ENCODE results near the gene FIGNL1. TPM values are rescaled to one million over a fixed set of nuclear protein-coding genes. Genes with fewer than 3 reads are reported as not detected.

The FIGNL1 gene
- total and polyA plus RNA-seq, 10 of the 15 experiments (the other 5 are each of a cell fraction or from before 2014, with no cell fraction given) = 11.5 to 37.4 (median 29.0) TPM

GRCh38 chr7:50454968-50455367 is 4.8 kb upstream of the FIGNL1 start:
- in situ Hi-C loops (cut with MboI) = no loop called here
- DNase-seq (ENCODE audit: low read depth, low spot score) (no peak), FAIRE-seq (no peak), ATAC-seq (no peak)
- Histone ChIP-seq H3K9ac (ENCODE audit: control insufficient read depth, insufficient read depth, low read length) (no peak overlapping the region), H3K36me3 (ENCODE audit: control insufficient read depth in 2 of 2, insufficient read depth in 2 of 2, low read length in 1 of 2) (no peaks in the 10 kb centered on the region), H3K4me2 (ENCODE audit: control insufficient read depth, insufficient read depth) (no peak overlapping the region), H3K9me3 (replicated peaks; ENCODE audit: control insufficient read depth, insufficient read depth, low read length) (no peaks in the 10 kb centered on the region), H3K4me1 (ENCODE audit: control insufficient read depth, insufficient read depth, low read length) (peaks cover 5% of the 10 kb centered on the region), H3K27me3 (replicated peaks in 1 of 2; ENCODE audit: control insufficient read depth in 2 of 2, insufficient read depth in 2 of 2, low read length in 1 of 2) (peaks cover 0 to 5% of the 10 kb centered on the region in 2 experiments; a peak in 1 of 4 replicates), H3K79me2 (ENCODE audit: control insufficient read depth, insufficient read depth, low read length) (peaks cover 2% of the 10 kb centered on the region; the same call in 1 of the 2 replicates), H2AFZ (ENCODE audit: control insufficient read depth, low read depth, low read length) (no peak overlapping the region), H3K27ac (ENCODE audit: control insufficient read depth, insufficient read depth) (no peak overlapping the region), H3K4me3 (no peak overlapping the region), H4K20me1 (ENCODE audit: control insufficient read depth, insufficient read depth) (no peaks in the 10 kb centered on the region)
- SMC1A ChIA-PET (ENCODE audit: uncharacterized antibody, unreplicated experiment) = interaction anchor here (1.0 to 1.2 kb wide), 2 partner anchors 8 to 27 kb away, joined by 3 to 4 read pairs; no protein-coding TSS in a partner anchor
- intact Hi-C loops (cut with micrococcal nuclease; ENCODE audit: unreplicated experiment) = no loop called here
- POLR2A ChIA-PET = no interaction called here
- no TSS peak for BruUV-seq (replicated peaks)
- RAD21 ChIA-PET (ENCODE audit: unreplicated experiment) = no interaction called here
- 31% methylated on average over 5 of the region's 5 CpGs for WGBS (ENCODE audit: insufficient coverage, insufficient replicate concordance, low lambda C conversion rate, missing lambda C conversion rate)
- CTCF ChIA-PET = interaction anchor here (1.2 kb wide), 1 partner anchor 37 kb away, joined by 5 read pairs; no protein-coding TSS in a partner anchor
- TF ChIP-seq IRF4 (IDR thresholded peaks at IDR 0.05; ENCODE audit: low read depth, low read length) (no peak), IKZF2 (IDR thresholded peaks at IDR 0.05) (no peak), ZZZ3 (IDR thresholded peaks at IDR 0.05; ENCODE audit: control insufficient read depth, insufficient read length, low read depth) (no peak), POLR2AphosphoS5 (IDR thresholded peaks at IDR 0.05; ENCODE audit: low read length) (no peak), USF1 (IDR thresholded peaks at IDR 0.05; ENCODE audit: borderline replicate concordance, extremely low read length, insufficient read depth, low read depth, low read length) (no peak)

GRCh38 chr7:50450590-50451032 is 461 bp upstream of the FIGNL1 start:
- in situ Hi-C loops (cut with MboI) = no loop called here
- no peak; the same call in 2 of the 3 replicates for ATAC-seq
- Histone ChIP-seq H3K9ac (ENCODE audit: control insufficient read depth, insufficient read depth, low read length) (peak overlapping the region; percentile 42), H3K79me2 (ENCODE audit: control insufficient read depth, insufficient read depth, low read length) (peaks cover 16% of the 10 kb centered on the region), H3K9me3 (replicated peaks; ENCODE audit: control insufficient read depth, insufficient read depth, low read length) (no peaks in the 10 kb centered on the region), H4K20me1 (ENCODE audit: control insufficient read depth, insufficient read depth) (no peaks in the 10 kb centered on the region), H3K27me3 (replicated peaks in 1 of 2; ENCODE audit: control insufficient read depth in 2 of 2, insufficient read depth in 2 of 2, low read length in 1 of 2) (no peaks in the 10 kb centered on the region; a peak in 1 of 4 replicates), H3K4me3 (peak overlapping the region; percentile 77), H3K4me2 (ENCODE audit: control insufficient read depth, insufficient read depth) (peak overlapping the region; percentile 85), H3K4me1 (ENCODE audit: control insufficient read depth, insufficient read depth, low read length) (peaks cover 16% of the 10 kb centered on the region), H3K36me3 (ENCODE audit: control insufficient read depth in 2 of 2, insufficient read depth in 2 of 2, low read length in 1 of 2) (peaks cover 0 to 2% of the 10 kb centered on the region in 2 experiments; a peak in 2 of 4 replicates), H2AFZ (ENCODE audit: control insufficient read depth, low read depth, low read length) (peak overlapping the region; percentile 83), H3K27ac (ENCODE audit: control insufficient read depth, insufficient read depth) (peak overlapping the region; percentile 28)
- WGBS (ENCODE audit: insufficient coverage, insufficient replicate concordance, low lambda C conversion rate, missing lambda C conversion rate) = 3% methylated on average over 32 of the region's 32 CpGs
- intact Hi-C loops (cut with micrococcal nuclease; ENCODE audit: unreplicated experiment) = no loop called here
- ChIA-PET CTCF (interaction anchor here (2.6 kb wide), 1 partner anchor 23 kb away, joined by 8 read pairs; no protein-coding TSS in a partner anchor), POLR2A (no interaction called here), SMC1A (ENCODE audit: uncharacterized antibody, unreplicated experiment) (interaction anchor here (1.2 kb wide), 1 partner anchor 83 kb away, joined by 3 read pairs; no protein-coding TSS in a partner anchor), RAD21 (ENCODE audit: unreplicated experiment) (no interaction called here)
- no TSS peak for BruUV-seq (replicated peaks)
- no peak for FAIRE-seq
- no peak for DNase-seq (ENCODE audit: low read depth, low spot score)
- TF ChIP-seq JUND (IDR thresholded peaks at IDR 0.05; ENCODE audit: low read depth, low read length) (no peak), ZZZ3 (IDR thresholded peaks at IDR 0.05; ENCODE audit: control insufficient read depth, insufficient read length, low read depth) (no peak), SKIL (IDR thresholded peaks at IDR 0.05; ENCODE audit: low read depth, poor library complexity, severe bottlenecking) (no peak), LARP7 (IDR thresholded peaks at IDR 0.05) (peak; percentile 26; the same call in 1 of the 2 replicates), IRF5 (IDR thresholded peaks at IDR 0.05; ENCODE audit: borderline replicate concordance) (no peak)
